HG02678 (cell line): ENCODE measurements around the gene PCBD1.

Source experiments
- ATAC-seq: cut with Tn5 transposase; IDR thresholded peaks from one replicate; pipeline ENCODE4 v1.9.1; 2021; ENCODE audit warnings: mild to moderate bottlenecking, moderate library complexity; ENCODE audit not compliant: unreplicated experiment

PCBD1 gene

GRCh38 chr10:70838270-70838805 is 50.0 kb downstream of the PCBD1 start:
- no peak for ATAC-seq

DNA sequence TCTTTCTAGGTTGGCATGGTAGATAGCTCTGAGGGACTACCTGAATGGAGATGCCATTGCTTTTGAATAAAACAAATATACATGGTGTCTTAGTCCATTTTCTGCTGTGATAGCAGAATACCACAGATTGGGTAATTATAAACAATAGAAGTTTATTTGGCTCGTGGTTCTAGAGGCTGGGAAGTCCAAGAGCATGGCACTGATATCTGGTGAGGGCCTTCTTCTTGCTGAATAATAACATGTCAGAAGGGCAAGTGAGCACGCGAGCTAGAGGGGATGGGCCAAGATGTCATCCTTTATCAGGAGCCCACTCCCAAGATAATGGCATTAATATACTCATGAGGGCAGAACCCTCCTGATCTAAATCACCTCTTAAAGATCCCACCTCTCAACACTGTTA is 50.7 kb downstream of the PCBD1 start:
- ATAC-seq: no peak

DNA sequence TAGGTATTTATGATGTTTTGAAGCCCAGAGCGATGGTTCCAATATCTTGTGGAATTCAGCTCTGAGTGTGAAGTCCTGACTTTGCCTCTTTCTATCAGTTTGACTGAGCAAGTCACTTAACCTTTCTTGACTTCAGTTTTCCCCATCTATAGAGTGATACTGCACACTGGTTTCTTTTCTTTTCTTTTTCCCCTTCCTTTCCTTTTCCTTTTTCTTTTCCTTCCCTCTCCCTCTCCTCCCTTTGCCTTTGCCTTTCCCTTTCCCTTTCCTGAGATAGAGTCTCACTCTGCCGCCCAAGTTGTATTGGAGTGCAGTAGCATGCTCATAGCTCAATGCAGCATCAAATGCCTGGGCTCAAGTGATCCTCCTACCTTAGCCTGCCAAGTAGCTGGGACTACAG is 52.0 kb downstream of the PCBD1 start:
- no peak for ATAC-seq

DNA sequence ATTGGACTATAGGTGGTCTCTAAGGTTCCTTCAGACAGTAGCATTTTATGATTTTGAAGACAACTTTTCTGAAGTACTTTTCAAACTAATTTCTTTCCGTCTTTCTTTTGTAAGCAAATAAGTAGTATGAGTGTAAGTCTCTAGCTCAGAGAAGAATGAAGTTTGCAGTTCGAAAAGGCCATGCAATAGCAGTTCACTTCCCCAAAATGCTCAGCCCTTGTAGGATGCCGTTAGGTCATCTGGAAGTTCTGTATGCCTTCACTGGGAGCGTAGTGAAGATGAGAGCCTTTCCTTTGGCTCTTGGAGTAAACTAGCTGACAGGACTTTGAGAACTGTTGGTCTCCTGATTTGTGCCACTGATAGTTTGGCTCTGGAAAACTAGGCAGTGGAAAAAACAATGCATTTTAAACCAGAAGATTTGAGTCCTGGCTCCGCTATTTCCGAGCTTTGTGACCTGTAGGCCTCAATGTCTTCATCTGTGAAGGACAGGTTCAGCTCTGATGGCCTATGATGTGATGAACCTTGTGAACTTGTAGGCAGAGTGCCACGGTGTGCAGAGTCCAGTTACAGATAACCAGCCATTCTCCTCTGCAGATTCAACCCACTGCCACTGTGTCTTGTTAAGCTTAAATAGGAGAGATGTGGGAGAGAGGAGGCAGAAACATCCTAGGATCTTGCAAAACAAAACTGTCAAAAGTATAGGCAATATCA is 53.8 kb downstream of the PCBD1 start:
- no peak for ATAC-seq

DNA sequence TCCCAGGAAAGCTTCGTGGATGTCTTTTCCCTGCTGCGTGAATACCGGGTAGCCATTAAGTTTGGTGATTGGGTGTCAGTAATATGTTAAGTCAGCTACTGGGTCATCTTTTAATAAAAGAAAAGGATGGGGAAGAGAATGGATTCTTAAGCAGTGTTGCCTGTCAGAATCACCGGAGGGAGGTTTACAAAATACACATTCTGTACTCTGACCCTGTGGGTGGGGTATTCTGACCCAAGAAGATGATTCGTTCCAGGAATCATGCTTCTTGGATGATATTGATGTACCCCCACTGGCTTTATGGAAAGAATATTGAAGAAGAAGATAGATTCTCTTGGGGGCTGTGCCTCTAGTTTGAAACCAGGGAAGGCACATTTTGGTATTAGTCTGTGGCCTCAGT is 54.3 kb downstream of the PCBD1 start:
- no peak for ATAC-seq

GRCh38 chr10:70833601-70834000 is 54.8 kb downstream of the PCBD1 start:
- ATAC-seq: no peak
